ENCODE results near the gene SLC43A3. TPM values are rescaled to one million over a fixed set of nuclear protein-coding genes. Genes with fewer than 3 reads are reported as not detected.

The SLC43A3 gene
- total and polyA plus RNA-seq, 2 experiments from 2014 or later, result 23.2 to 33.3 TPM

- peaks cover 16% of the 10 kb centered on the region for H3F3A ChIP-seq (ENCODE audit: insufficient read depth)
- H3K9me3 ChIP-seq (ENCODE audit: low read depth), result no peaks in the 10 kb centered on the region
- no peaks in the 10 kb centered on the region for H3K9me2 ChIP-seq (ENCODE audit: insufficient read depth)
- peak; percentile 29 for DNase-seq
- H3K36me3 ChIP-seq (ENCODE audit: low read depth), result no peaks in the 10 kb centered on the region
- H3K79me2 ChIP-seq (ENCODE audit: insufficient read depth), result no peaks in the 10 kb centered on the region
- TF ChIP-seq EZH2phosphoT487 (IDR thresholded peaks at IDR 0.05; ENCODE audit: insufficient read depth, low read depth) (no peak), EZH2 (IDR thresholded peaks at IDR 0.05; ENCODE audit: insufficient read depth, poor library complexity, severe bottlenecking) (no peak)
- H3K4me3 ChIP-seq, result no peak overlapping the region
- in situ Hi-C loops (cut with MboI), result no loop called here
- peaks cover 11% of the 10 kb centered on the region for H3K4me1 ChIP-seq (ENCODE audit: insufficient read depth)
- H2AFZ ChIP-seq, result no peak overlapping the region
- H3K9ac ChIP-seq, result peak overlapping the region; percentile 78; the same call in 1 of the 2 replicates
- no peak overlapping the region for H3K27ac ChIP-seq
- no peak overlapping the region for H3K4me2 ChIP-seq (ENCODE audit: unreplicated experiment)
- H3K27me3 ChIP-seq (replicated peaks; ENCODE audit: insufficient read depth), result no peaks in the 10 kb centered on the region
- WGBS, 2 experiments (ENCODE audit: low coverage in 1 of 2, low lambda C conversion rate in 2 of 2, missing lambda C conversion rate in 2 of 2), result 71 to 73% methylated on average over 9 of the region's 9 CpGs
- no peaks in the 10 kb centered on the region for H4K20me1 ChIP-seq (ENCODE audit: insufficient read depth)
These were observed 68.4 kb downstream of the SLC43A3 start for GRCh38 chr11:57358543-57358961.

DNA sequence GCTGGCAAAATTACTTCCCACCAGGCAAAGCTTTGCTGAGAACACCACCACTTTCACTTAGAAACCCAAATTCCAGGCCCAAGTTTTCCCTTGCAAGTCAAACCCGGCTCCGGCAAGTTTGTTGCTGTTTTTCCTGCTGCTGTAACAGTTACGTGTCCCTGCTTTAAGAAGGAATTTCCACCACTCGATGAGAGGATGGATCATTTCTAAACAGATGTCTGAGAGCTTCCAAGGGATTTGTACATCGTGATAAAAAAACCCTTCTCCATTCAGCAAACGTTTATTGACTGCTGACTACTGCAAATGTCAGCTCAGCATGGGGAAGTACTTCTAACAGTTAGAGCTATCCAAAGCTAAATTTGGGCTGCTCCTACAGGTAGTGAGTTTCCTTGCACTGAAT, 69.1 kb downstream of the SLC43A3 start:
- H3K4me3 ChIP-seq, result peak overlapping the region; percentile 50
- no peaks in the 10 kb centered on the region for H3K79me2 ChIP-seq (ENCODE audit: insufficient read depth)
- H3K9me3 ChIP-seq (ENCODE audit: low read depth), result no peaks in the 10 kb centered on the region
- peaks cover 11% of the 10 kb centered on the region for H3K4me1 ChIP-seq (ENCODE audit: insufficient read depth)
- no peaks in the 10 kb centered on the region for H3K36me3 ChIP-seq (ENCODE audit: low read depth)
- H3K9ac ChIP-seq, result peak overlapping the region; percentile 78
- peak overlapping the region; percentile 79 for H3K27ac ChIP-seq
- H2AFZ ChIP-seq, result peak overlapping the region; percentile 78
- TF ChIP-seq EZH2phosphoT487 (IDR thresholded peaks at IDR 0.05; ENCODE audit: insufficient read depth, low read depth) (no peak), EZH2 (IDR thresholded peaks at IDR 0.05; ENCODE audit: insufficient read depth, poor library complexity, severe bottlenecking) (no peak)
- DNase-seq, result peak; percentile 75
- H4K20me1 ChIP-seq (ENCODE audit: insufficient read depth), result no peaks in the 10 kb centered on the region
- peaks cover 16% of the 10 kb centered on the region for H3F3A ChIP-seq (ENCODE audit: insufficient read depth)
- no peaks in the 10 kb centered on the region for H3K27me3 ChIP-seq (replicated peaks; ENCODE audit: insufficient read depth)
- in situ Hi-C loops (cut with MboI), result no loop called here
- WGBS, 2 experiments (ENCODE audit: low coverage in 1 of 2, low lambda C conversion rate in 2 of 2, missing lambda C conversion rate in 2 of 2), result 4 to 12% methylated on average over 6 of the region's 6 CpGs
- peak overlapping the region; percentile 45 for H3K4me2 ChIP-seq (ENCODE audit: unreplicated experiment)
- H3K9me2 ChIP-seq (ENCODE audit: insufficient read depth), result no peaks in the 10 kb centered on the region

DNA sequence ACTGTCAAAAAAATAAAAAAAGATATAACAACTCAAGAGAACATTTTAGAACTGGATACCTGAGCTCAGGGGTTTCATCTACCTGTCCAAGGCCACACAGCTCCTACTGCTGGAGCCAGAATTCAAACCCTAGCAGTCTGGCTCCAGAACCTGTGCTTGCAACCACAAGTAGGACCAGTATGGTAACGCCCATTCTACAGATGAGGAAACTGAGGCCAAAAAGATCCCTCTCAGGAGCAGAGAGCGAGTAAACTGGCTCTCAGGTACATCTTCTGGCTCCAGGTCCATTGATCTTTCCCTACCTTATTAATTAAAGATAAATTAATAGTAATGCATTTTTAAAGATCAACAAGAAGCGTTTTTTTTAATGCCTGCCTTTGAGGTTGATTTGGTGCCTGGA, 69.6 kb downstream of the SLC43A3 start:
- no peaks in the 10 kb centered on the region for H3K79me2 ChIP-seq (ENCODE audit: insufficient read depth)
- peak overlapping the region; percentile 78 for H3K9ac ChIP-seq
- 52 to 60% methylated on average over 3 of the region's 3 CpGs for WGBS, 2 experiments (ENCODE audit: low coverage in 1 of 2, low lambda C conversion rate in 2 of 2, missing lambda C conversion rate in 2 of 2)
- H3K9me3 ChIP-seq (ENCODE audit: low read depth), result no peaks in the 10 kb centered on the region
- no peaks in the 10 kb centered on the region for H4K20me1 ChIP-seq (ENCODE audit: insufficient read depth)
- no peaks in the 10 kb centered on the region for H3K9me2 ChIP-seq (ENCODE audit: insufficient read depth)
- peaks cover 16% of the 10 kb centered on the region for H3F3A ChIP-seq (ENCODE audit: insufficient read depth)
- DNase-seq, result no peak
- TF ChIP-seq EZH2 (IDR thresholded peaks at IDR 0.05; ENCODE audit: insufficient read depth, poor library complexity, severe bottlenecking) (no peak), EZH2phosphoT487 (IDR thresholded peaks at IDR 0.05; ENCODE audit: insufficient read depth, low read depth) (no peak)
- peak overlapping the region; percentile 78 for H2AFZ ChIP-seq
- peak overlapping the region; percentile 79 for H3K27ac ChIP-seq
- H3K4me1 ChIP-seq (ENCODE audit: insufficient read depth), result peaks cover 11% of the 10 kb centered on the region
- in situ Hi-C loops (cut with MboI), result no loop called here
- H3K36me3 ChIP-seq (ENCODE audit: low read depth), result no peaks in the 10 kb centered on the region
- no peaks in the 10 kb centered on the region for H3K27me3 ChIP-seq (replicated peaks; ENCODE audit: insufficient read depth)
- no peak overlapping the region; the same call in 1 of the 2 replicates for H3K4me3 ChIP-seq
- peak overlapping the region; percentile 45 for H3K4me2 ChIP-seq (ENCODE audit: unreplicated experiment)

Small RNA genes within 50 kb of the gene (small RNA-seq; reads per million reads assigned to genes)
- not detected for gene RNA5SP341 (ENCODE audit: low read depth, low replicate concordance)

Other genes starting within 250 kb of the SLC43A3 start
- not detected in 2 replicates for gene LRRC55, start 245.2 kb downstream of the SLC43A3 start, total RNA-seq (2014; rRNA removed; shearing (Covaris generic))
- gene LRRC55, start 245.2 kb downstream of the SLC43A3 start, polyA plus RNA-seq (2016; fragmentation: Nextera tagmentation; extraction: Ambion mirVana), result not detected in 2 replicates
- gene APLNR, start 189.9 kb downstream of the SLC43A3 start, total RNA-seq (2014; rRNA removed; shearing (Covaris generic)), result not detected in 2 replicates
- gene APLNR, start 189.9 kb downstream of the SLC43A3 start, polyA plus RNA-seq (2016; fragmentation: Nextera tagmentation; extraction: Ambion mirVana), result 0.18 TPM in 1 of 2 replicates, not detected in the other
- 89.7 and 92.1 TPM in 2 replicates for gene TNKS1BP1, start 102.2 kb downstream of the SLC43A3 start, total RNA-seq (2014; rRNA removed; shearing (Covaris generic))
- 88.2 and 88.8 TPM in 2 replicates for gene TNKS1BP1, start 102.2 kb downstream of the SLC43A3 start, polyA plus RNA-seq (2016; fragmentation: Nextera tagmentation; extraction: Ambion mirVana)
- 69.2 and 76.2 TPM in 2 replicates for gene SSRP1, start 91.2 kb downstream of the SLC43A3 start, total RNA-seq (2014; rRNA removed; shearing (Covaris generic))
- 29.3 and 32.9 TPM in 2 replicates for gene SSRP1, start 91.2 kb downstream of the SLC43A3 start, polyA plus RNA-seq (2016; fragmentation: Nextera tagmentation; extraction: Ambion mirVana)
- not detected in 2 replicates for gene P2RX3, start 88.8 kb downstream of the SLC43A3 start, total RNA-seq (2014; rRNA removed; shearing (Covaris generic))
- 0.10 TPM in 1 of 2 replicates, not detected in the other for gene P2RX3, start 88.8 kb downstream of the SLC43A3 start, polyA plus RNA-seq (2016; fragmentation: Nextera tagmentation; extraction: Ambion mirVana)
- not detected in 2 replicates for gene PRG3, start 46.0 kb downstream of the SLC43A3 start, total RNA-seq (2014; rRNA removed; shearing (Covaris generic))
- gene PRG3, start 46.0 kb downstream of the SLC43A3 start, polyA plus RNA-seq (2016; fragmentation: Nextera tagmentation; extraction: Ambion mirVana), result not detected in 2 replicates
- gene PRG2, start 36.5 kb downstream of the SLC43A3 start, total RNA-seq (2014; rRNA removed; shearing (Covaris generic)), result 0.51 and 2.2 TPM in 2 replicates
- gene PRG2, start 36.5 kb downstream of the SLC43A3 start, polyA plus RNA-seq (2016; fragmentation: Nextera tagmentation; extraction: Ambion mirVana), result 2.6 and 2.8 TPM in 2 replicates
- gene RTN4RL2, start 33.4 kb upstream of the SLC43A3 start, total RNA-seq (2014; rRNA removed; shearing (Covaris generic)), result 0.32 TPM in 1 of 2 replicates, not detected in the other
- gene RTN4RL2, start 33.4 kb upstream of the SLC43A3 start, polyA plus RNA-seq (2016; fragmentation: Nextera tagmentation; extraction: Ambion mirVana), result 0.80 and 1.1 TPM in 2 replicates
- gene SLC43A1, start 88.6 kb upstream of the SLC43A3 start, total RNA-seq (2014; rRNA removed; shearing (Covaris generic)), result 6.2 and 9.3 TPM in 2 replicates
- gene SLC43A1, start 88.6 kb upstream of the SLC43A3 start, polyA plus RNA-seq (2016; fragmentation: Nextera tagmentation; extraction: Ambion mirVana), result 7.1 and 7.7 TPM in 2 replicates
- 29.0 and 48.3 TPM in 2 replicates for gene TIMM10, start 103.6 kb upstream of the SLC43A3 start, total RNA-seq (2014; rRNA removed; shearing (Covaris generic))
- 73.4 and 78.3 TPM in 2 replicates for gene TIMM10, start 103.6 kb upstream of the SLC43A3 start, polyA plus RNA-seq (2016; fragmentation: Nextera tagmentation; extraction: Ambion mirVana)
- not detected in 2 replicates for gene SMTNL1, start 110.5 kb upstream of the SLC43A3 start, total RNA-seq (2014; rRNA removed; shearing (Covaris generic))
- gene SMTNL1, start 110.5 kb upstream of the SLC43A3 start, polyA plus RNA-seq (2016; fragmentation: Nextera tagmentation; extraction: Ambion mirVana), result not detected in 2 replicates
- 32.8 and 41.5 TPM in 2 replicates for gene UBE2L6, start 140.6 kb upstream of the SLC43A3 start, total RNA-seq (2014; rRNA removed; shearing (Covaris generic))
- gene UBE2L6, start 140.6 kb upstream of the SLC43A3 start, polyA plus RNA-seq (2016; fragmentation: Nextera tagmentation; extraction: Ambion mirVana), result 74.0 and 75.9 TPM in 2 replicates
- 98.0 and 147 TPM in 2 replicates for gene SERPING1, start 170.6 kb upstream of the SLC43A3 start, total RNA-seq (2014; rRNA removed; shearing (Covaris generic))
- 319 and 327 TPM in 2 replicates for gene SERPING1, start 170.6 kb upstream of the SLC43A3 start, polyA plus RNA-seq (2016; fragmentation: Nextera tagmentation; extraction: Ambion mirVana)
- gene YPEL4, start 222.8 kb upstream of the SLC43A3 start, total RNA-seq (2014; rRNA removed; shearing (Covaris generic)), result 1.7 TPM in 1 of 2 replicates, not detected in the other
- gene YPEL4, start 222.8 kb upstream of the SLC43A3 start, polyA plus RNA-seq (2016; fragmentation: Nextera tagmentation; extraction: Ambion mirVana), result 0.35 and 0.49 TPM in 2 replicates
- gene CLP1, start 230.6 kb upstream of the SLC43A3 start, total RNA-seq (2014; rRNA removed; shearing (Covaris generic)), result 19.6 and 21.0 TPM in 2 replicates
- gene CLP1, start 230.6 kb upstream of the SLC43A3 start, polyA plus RNA-seq (2016; fragmentation: Nextera tagmentation; extraction: Ambion mirVana), result 16.2 and 16.4 TPM in 2 replicates
- 43.6 and 52.5 TPM in 2 replicates for gene ZDHHC5, start 241.0 kb upstream of the SLC43A3 start, total RNA-seq (2014; rRNA removed; shearing (Covaris generic))
- gene ZDHHC5, start 241.0 kb upstream of the SLC43A3 start, polyA plus RNA-seq (2016; fragmentation: Nextera tagmentation; extraction: Ambion mirVana), result 35.8 and 36.7 TPM in 2 replicates